GM19467 (cell line): ENCODE results near the gene ZFAND2A.
A peak's percentile ranks its signal among the peaks of the same experiment; 100 is the strongest.
"Not testable (repeated sequence)": the region's sequence is repeated elsewhere in the genome, so short reads cannot be mapped to it uniquely, and the experiment has no call there.

Experiments used
- ATAC-seq: cut with Tn5 transposase; IDR thresholded peaks from one replicate; pipeline ENCODE4 v1.9.1; 2021; ENCODE audit warnings: mild to moderate bottlenecking, moderate library complexity; ENCODE audit not compliant: unreplicated experiment

ZFAND2A gene

DNA sequence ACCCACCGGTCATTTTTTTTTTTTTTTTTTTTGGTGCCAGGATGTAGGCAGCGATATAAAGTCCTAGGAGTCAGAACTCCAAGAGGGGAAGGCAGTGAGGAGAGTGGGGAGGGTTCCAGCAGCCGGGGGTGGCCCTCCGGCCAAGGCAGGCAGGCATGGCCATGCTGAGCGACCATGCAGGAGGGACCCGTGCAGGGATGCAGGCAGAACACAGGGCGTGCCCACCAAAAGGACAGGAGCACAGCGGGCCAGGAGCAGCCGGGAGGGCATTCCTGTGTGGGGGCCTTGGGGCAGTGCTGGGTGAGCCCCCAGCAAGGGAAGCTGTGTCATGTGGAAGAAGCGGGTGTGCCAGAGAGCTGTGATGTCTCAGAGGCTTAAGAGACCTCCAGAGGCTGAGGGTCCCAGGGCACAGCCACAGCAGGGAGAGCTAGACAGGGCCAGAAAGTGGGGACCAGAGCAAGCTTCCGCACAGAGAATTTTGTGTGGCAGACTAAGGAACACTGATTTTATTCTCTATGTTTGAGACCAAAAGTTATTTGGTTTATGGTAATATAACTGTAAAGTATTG is 5.7 kb downstream of the ZFAND2A start:
- ATAC-seq, result no peak

DNA sequence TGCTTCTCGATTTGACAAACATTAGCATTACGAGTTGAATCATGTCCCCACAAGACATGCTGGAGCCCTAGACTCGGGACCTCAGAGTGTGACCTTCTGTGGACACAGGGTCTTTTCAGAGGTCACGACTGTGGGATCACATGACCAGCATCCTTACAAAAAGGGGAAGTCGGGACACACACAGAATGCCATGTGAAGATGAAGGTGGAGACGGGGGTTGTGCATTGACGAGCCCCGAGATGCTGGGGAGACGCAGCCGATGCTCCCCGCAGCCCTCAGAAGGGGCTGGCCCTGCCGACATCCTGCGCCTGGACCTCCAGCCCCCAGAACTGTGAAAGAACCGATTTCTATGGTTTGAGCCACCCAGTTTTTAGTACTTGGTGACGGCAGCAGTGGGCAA is 7.5 kb downstream of the ZFAND2A start:
- no peak for ATAC-seq

DNA sequence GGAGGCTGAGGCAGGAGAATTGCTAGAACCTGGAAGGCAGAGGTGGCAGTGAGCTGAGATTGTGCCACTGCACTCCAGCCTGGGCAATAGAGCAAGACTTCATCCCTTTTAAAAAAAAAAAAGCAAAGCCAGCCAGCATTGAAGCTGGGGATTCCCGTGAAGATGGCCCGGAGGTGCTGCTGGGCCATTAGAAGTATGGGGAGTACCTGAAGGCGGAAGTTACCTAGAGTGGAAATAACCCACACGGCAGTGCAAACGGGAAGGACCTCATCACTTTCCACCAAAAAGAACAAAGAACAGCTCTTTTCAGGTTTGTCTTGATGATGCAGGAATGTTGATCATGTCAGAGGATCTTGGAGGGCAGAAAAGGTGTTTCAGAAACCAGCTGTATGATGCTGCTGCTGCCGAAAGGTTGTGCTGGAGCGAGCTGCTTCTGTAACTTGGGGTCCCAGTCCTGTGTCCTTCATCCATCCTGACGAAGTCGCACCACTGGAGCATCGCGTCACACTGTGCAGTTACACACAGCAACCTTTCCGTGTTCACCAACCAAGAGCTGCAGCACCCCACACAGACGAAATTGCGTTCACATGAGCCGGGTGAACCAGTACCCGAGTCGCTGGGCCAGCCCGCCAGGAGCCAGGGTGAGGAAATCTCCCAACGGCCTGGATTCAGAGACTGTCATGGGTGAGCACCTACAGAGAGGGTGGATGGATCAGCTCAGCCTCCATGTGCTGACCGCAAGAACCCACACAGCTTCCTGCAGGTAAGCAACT is 8.2 kb downstream of the ZFAND2A start:
- no peak for ATAC-seq

DNA sequence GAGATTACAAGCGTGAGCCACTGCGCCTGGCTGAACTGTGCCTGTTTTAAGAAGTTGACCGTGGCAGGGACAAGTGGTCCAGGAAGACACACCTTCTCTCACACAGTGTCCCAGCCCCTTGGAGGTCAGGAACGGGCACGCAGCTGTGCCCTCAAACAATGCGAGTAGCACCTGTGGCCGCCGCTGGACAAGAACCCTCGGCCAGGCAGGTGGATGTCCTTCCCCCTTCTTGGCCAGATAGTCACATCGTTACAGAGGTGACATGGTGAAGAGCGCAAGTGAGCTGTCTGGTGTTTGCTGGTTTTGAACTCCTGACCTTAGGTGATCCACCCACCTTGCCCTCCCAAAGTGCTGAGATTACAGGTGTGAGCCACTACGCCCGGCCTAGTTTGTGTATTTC is 8.8 kb downstream of the ZFAND2A start:
- ATAC-seq, result no peak

DNA sequence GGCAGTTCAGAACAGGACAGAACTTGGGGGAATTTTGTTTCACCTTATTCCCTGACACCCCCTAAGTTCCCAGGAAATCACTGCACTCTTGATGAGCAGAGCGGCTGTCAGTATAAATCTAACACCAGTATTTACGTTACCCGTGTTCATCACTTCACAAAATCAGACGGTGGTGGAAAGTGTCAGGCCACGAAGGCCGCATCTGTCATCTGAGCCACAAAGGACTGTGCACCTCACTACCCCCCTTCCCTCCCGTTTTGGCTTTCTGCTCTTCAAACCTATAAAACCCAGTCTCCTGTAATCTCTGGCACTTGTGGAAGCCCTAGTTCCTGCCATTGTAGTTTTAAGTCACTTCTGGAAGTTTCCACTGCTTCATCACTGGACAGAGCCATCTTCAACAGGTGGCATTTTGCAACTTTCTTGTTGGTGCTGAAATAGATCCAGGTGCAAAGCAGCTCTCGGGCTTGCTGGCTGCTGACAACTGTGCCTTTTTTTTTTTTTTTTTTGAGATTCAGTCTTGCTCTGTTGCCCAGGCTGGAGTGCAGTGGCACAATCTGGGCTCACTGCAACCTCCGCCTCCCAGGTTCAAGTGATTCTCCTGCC is 9.5 kb downstream of the ZFAND2A start:
- no peak for ATAC-seq

DNA sequence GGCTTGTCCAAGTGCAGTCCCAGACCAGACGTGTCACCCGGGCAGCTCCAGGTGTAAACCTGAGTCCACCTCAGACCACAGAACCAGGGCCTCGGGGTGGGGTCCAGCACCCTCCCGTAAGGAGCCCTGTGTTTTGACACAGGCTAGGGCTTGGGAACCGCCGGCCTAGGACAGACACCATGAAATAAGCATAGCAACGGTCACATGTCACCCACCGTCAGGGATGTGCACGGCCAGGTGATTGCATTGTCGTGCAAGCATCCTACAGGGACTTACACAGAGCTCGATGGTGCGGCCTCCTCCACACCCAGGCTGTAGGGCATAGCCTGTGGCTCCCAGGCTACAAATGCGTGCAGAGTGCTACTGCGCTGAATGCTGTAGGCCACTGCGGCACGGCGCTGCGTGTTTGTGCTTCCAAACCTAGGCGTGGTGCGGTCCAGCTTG is 10.6 kb downstream of the ZFAND2A start:
- ATAC-seq, result no peak

DNA sequence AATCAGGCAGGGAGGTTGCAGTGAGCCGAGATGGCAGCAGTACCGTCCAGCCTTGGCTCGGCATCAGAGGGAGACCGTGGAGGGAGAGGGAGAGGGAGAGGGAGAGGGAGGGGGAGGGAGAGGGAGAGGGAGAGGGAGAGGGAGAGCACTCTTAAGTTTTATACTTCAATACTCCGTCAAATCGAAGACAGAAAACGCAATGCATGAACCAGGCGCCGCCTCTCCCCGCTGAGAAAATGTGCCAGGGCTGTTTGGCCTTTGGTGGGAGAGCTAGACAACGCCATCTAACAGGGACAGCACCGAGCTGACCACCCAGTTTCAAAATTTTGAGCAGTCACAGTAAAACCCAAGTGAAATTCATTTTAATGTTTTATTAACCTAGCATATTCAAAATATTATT is 12.1 kb downstream of the ZFAND2A start:
- not testable (repeated sequence) for ATAC-seq

DNA sequence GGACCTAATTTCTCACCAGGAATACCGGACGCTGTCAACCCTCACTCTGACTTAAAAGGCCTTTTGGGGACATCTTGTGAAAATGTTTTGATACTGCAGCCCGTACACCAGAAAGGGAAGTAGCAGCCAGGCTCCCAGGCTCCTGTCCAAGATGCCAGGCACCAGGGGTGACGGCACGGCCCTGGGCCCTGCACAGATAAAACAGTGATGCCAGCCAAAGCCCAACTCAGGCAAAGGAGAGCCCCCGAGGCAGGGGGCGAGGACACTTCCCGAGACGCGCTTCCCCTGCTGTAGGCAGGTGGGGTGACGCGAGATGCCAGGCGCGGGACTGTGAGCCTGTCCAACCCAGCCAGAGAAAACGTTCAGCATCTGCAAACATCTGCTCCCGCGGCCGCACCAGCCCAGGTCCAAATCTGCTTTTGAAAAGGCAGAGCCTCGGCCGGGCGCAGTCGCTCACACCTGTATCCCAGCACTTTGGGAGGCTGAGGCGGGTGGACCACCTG is 15.7 kb downstream of the ZFAND2A start:
- no peak for ATAC-seq

DNA sequence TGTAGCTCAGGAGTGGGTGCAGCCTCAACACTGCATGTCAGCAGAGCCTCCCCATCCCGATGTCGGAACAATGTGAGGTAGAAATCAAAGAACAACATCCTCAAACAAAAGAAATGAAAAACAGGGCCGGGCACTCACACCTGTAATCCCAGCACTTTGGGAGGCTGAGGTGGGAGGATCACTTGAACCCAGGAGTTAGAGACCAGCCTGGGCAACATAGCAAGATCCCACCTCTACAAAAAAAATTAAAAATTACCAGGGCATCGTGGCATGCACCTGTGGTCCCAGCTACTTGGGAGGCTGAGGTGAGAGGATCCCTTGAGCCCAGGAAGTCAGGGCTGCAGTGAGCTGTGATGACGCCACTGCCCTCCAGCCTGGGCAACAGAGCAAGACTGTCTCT is 17.0 kb downstream of the ZFAND2A start:
- not testable (repeated sequence) for ATAC-seq

DNA sequence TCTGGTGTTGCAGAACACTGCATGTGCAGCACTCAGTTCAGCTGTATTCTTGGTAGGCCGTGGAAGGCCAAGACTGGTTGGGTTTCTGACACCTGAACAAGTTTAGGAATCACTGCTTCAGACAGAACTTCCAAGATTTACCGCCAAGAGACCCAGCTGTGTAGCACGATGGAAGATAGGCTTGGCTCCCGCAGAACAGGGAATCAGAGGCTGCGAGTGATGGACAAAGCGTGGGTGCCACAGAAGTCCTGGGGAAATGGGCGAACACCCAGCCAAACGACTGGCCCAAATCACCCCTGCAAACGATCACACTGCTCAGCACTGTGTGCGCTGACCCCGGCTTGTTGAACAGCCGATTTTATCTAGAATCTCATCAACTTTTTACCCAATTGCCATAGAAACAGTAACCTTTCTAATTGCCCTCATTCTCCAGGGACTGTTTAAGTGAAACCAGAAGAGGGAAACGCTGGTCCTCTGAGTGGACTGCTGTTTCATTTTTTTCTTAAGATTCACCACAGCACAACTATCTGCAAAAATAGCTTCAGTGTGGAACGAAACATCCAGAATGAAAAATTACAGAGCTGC is 17.9 kb downstream of the ZFAND2A start:
- no peak for ATAC-seq

DNA sequence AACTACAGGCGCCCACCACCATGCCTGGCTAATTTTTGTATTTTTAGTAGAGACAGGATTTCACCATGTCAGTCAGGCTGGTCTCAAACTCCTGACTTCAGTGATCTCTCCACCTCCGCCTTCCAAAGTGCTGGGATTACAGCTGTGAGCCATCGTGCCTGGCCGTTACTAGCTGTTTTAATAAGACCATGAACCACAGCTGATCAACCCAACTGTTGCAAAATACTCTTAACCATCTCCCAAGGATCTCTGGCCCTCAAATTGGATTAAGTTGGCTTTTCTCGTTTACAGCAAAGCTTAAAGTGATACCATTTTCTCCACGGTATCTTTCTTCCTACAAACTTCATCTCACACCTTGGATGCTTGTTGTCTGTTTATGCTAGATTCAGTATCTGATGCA is 18.3 kb downstream of the ZFAND2A start:
- ATAC-seq, result no peak

DNA sequence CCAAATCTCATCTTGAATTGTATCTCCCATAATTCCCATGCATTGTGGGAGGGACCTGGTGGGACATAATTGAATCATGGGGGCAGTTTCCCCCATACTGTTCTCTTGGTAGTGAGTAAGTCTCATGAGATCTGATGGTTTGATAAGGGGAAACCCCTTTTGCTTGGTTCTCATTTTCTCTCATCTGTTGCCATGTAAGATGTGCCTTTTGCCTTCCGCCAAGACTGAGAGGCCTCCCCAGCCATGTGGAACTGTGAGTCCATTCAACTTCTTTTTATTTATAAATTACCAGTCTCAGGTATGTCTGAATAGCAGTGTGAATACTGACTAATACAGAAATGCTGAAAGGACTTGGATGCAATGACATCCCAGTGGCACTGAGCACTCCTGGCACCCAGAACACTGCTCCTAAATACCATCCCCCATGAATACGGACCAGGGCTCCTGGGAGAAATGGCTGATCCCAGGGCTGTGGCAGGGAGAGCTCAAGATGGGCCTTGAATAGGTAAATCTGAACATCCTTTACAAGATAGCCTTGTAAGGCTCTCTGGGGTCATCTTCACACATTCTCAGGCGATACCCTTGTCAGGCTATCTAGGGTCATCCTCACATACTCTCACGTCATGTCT is 19.4 kb downstream of the ZFAND2A start:
- no peak for ATAC-seq

DNA sequence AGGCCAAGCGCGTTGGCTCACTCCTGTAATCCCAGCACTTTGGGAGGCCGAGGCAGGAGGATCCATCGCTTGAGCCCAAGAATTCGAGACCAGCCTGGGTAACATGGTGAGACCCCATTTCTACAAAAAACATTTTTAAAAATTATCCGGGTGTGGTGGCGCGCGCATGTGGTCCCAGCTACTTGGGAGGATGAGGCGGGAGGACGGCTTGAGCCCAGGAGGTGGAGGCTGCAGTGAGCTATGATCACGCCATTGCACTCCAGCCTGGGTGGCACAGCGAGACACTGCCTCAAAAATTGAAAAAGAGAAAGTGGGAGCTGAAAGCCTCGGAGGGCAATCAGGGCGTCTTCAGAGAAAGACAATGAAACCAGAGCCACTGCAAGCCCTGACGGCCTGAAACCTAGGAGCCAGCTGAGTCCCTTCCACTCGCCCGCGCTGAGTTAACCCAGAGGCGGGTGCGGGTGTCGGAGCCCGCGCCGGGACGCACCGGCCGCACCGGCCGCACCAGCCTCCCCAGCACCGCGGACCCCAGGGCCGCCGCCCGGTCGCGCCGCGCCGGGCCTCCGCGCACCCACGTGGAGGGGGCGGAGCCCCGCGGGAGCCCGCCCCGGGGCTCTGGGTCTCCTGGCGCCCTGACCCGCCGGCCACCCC is 22.4 kb downstream of the ZFAND2A start:
- peak; percentile 46 for ATAC-seq

DNA sequence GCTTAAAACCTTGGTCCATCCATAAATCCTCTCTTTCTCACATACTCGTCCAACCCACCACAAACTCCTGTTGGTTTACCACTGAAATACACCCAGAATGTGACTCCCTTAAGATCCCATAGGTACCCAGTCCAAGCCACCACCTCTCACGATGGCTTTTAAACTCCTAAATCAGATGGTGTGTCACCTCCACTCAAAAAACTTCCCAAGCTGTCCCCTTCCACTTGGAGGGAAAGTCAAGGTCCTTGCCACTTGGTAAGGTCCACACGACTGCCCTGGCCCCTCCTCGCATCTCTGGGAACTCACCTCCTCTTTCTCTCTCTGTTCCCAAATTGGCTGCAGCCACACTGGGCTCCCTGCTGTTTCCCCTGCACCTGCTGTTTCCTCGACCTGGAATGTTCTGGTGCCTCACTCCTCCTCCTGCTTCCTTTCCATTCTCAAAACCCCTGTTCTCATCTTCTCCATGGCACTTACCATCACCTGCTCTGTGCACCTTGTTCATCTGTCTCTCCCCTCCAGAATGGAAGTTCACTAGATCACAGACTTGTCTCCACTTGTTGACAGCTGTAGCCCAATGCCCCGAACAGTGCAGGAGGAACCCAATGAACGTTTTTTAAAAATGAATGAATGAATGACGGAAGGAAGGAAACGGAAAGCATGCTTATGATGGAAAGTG is 23.0 kb downstream of the ZFAND2A start:
- ATAC-seq, result no peak

DNA sequence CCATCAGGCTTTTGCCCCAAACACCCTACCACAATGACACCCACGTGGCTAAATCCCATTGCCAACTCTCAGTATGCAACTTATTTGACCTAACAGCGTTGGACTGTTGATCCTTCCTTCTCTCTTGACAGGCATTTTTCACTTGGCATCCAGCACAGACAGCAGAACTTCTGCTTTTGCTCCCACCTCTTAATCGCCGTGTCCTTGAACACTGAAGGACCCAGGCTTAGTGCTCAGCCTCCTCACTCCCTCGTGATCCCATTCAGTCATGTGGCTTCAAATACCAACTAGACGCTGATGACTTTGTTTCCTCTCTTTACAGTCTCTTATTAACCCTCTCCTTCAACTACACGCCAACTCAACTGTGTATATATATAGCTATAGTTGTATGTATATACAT is 25.0 kb downstream of the ZFAND2A start:
- ATAC-seq, result no peak

DNA sequence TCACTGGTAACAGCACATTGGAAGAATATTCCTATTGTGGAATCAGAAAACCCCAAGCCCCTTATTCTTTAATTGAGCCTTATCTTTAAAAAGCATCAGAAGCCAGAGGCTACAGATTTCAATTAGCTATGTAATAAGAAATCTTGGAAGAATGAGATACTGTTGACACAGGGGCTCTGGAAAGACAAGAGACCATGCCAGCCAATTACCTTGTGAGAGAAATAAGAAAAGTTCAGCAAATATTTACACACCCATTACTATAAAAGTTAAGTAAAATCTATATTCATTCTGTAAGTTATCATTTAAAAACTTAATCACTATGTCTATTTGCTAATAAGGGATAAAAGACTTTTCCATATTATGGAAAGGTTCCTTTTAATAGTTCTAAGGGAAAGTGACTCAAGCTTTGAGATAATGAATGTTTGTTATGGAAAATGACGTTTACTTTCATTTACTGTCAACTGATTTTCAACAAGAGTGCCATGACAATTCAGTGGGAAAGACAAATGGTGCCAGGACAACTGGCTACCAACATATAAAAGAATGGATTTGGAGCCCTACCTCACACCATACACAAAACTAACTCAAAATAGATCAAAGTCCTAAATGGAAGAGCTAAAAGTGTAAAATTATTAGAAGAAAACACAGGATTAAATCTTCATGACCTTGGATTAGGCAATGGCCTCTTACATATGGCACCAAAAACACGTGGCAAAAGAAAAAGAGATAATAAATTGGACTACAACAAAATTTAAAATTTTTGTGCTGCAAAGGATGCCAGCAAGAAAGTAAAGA is 28.3 kb downstream of the ZFAND2A start:
- ATAC-seq, result no peak

DNA sequence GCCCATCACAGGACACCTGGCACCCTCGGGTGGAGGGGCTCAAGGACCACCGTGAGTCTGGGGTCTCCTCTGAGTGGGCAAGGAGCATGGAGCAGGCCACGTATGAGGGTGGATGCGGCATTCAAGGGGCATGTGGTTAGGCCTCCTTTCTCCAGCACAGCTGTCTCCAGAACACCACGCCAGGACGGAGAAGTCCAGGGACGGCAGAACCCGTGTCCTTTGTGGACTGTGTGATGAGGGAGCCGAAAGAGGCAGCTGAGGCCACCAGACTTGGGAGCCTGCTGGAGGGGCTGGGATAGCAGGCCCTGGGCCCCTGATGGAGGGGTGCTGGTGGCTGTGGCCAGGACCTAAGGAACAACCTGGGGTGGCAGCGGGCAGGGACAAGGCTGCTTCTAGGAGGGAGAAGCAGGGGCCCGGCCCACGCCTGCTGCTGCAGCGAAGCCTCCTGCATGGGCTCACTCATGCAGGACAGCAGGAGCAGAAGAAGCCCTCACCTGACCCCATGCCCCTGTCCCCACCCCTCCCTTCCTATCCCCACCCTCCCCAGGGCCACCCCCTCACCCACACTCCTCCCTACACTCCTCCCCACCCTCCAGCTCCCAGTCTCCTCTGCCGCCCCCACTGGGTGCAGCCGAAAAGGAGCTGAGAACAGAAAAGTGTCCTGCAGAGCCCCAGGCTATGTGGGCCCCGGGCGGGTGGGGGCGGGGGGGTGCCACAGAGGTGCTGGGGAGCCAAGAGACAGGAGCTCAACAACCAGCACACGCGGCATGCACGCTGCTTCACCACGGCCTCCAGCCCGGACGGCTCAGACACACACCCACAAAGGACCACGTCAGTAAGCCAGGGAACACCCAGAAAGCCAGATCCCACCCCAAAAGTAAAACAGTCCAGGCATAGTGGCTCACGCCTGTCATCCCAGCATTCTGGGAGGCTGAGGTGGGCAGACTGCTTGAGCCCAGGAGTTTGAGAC is 29.7 kb downstream of the ZFAND2A start:
- no peak for ATAC-seq

DNA sequence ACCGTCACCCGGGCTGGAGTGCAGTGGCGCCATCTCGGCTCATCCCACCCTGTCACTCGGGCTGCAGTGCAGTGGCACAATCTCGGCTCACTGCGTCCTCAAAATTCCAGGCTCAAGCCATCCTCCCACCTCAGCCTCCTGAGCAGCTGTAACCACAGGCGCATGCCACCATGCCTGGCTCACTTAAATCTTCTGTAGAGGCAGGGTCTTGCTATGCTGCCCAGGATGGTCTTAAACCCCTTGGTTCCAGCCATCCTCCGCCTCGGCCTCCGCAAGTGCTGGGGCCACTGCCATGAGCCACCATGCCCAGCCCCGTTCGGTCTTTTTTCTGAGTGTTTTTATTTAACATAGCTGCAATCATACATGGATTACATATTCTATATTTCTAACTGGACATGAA is 30.6 kb downstream of the ZFAND2A start:
- no peak for ATAC-seq
